HL-60 (cell line): ENCODE results near the gene NCMAP.

ENCODE experiments used
- DNase-seq, 2 experiments: peaks; one replicate each; pipeline ENCODE4 v3.0.0-alpha.2; 2010 to 2020; ENCODE audit warnings: low read depth in 1 of 2, low spot score in 1 of 2
- H3K27ac ChIP-seq: fragments of 250-450 bp; sonication (Bioruptor Pico); replicated peaks from 2 replicates; pipeline ENCODE4 v1.5.1; 2020; ENCODE audit warnings: mild to moderate bottlenecking, moderate library complexity
- H3K27me3 ChIP-seq: fragments of 250-450 bp; sonication (Bioruptor Pico); 2 replicates; pipeline ENCODE4 v1.5.1; 2021; ENCODE audit warnings: mild to moderate bottlenecking, moderate library complexity; ENCODE audit not compliant: insufficient read depth, poor library complexity, severe bottlenecking
- H3K4me3 ChIP-seq: replicated peaks from 2 replicates; pipeline ENCODE4 v1.5.1; 2011; ENCODE audit warnings: mild to moderate bottlenecking, control low read depth, low read length; ENCODE audit not compliant: insufficient read depth
- CTCF ChIP-seq: IDR thresholded peaks from one replicate; pipeline ENCODE4 v1.5.1; 2011; ENCODE audit warnings: low read length, control low read depth, inconsistent platforms; ENCODE audit not compliant: insufficient read depth
- GABPA ChIP-seq: IDR thresholded peaks from 2 replicates; pipeline ENCODE4 v1.6.1; 2012; ENCODE audit warnings: low read depth
- POLR2AphosphoS5 ChIP-seq: IDR thresholded peaks from 2 replicates; pipeline ENCODE4 v1.6.1; 2012; ENCODE audit warnings: low read depth
- REST ChIP-seq: IDR thresholded peaks from 2 replicates; pipeline ENCODE4 v1.6.1; 2012; ENCODE audit warnings: low read depth; ENCODE audit not compliant: insufficient replicate concordance
- SPI1 ChIP-seq: IDR thresholded peaks from 2 replicates; pipeline ENCODE4 v1.6.1; 2012; ENCODE audit warnings: low read depth, mild to moderate bottlenecking, borderline replicate concordance

NCMAP gene

GRCh38 chr1:24643363-24644099 lies 87.6 kb downstream of the NCMAP start:
- DNase-seq = peak; percentile 40 to 66
- peak overlapping the region; percentile 89 for H3K4me3 ChIP-seq
- H3K27me3 ChIP-seq = no peaks in the 10 kb centered on the region
- TF ChIP-seq GABPA (no peak), SPI1 (peak; percentile 17; the same call in 1 of the 2 replicates), POLR2AphosphoS5 (no peak), REST (peak; percentile 25), CTCF (no peak)
- peak overlapping the region; percentile 94 for H3K27ac ChIP-seq

GRCh38 chr1:24644100-24644384 lies 88.2 kb downstream of the NCMAP start:
- TF ChIP-seq CTCF (no peak), REST (no peak), POLR2AphosphoS5 (no peak), GABPA (no peak), SPI1 (no peak)
- Histone ChIP-seq H3K27me3 (no peaks in the 10 kb centered on the region), H3K27ac (peak overlapping the region; percentile 94), H3K4me3 (peak overlapping the region; percentile 89)
- peak in 1 of 2 experiments; percentile 28 for DNase-seq

- no peak for DNase-seq
- no peak overlapping the region for H3K4me3 ChIP-seq
- TF ChIP-seq POLR2AphosphoS5 = no peak
- TF ChIP-seq CTCF = no peak
- TF ChIP-seq REST = no peak
- TF ChIP-seq GABPA = no peak
- TF ChIP-seq SPI1 = no peak
- H3K27me3 ChIP-seq = no peaks in the 10 kb centered on the region
- no peak overlapping the region for H3K27ac ChIP-seq
These were observed 93.0 kb downstream of the NCMAP start for GRCh38 chr1:24648919-24649318.
